GM19463 (cell line): Measurements from ENCODE around the gene SSBP3.

Experiments
- ATAC-seq: cut with Tn5 transposase; IDR thresholded peaks from one replicate; pipeline ENCODE4 v1.9.1; 2021; ENCODE audit warnings: mild to moderate bottlenecking, moderate library complexity; ENCODE audit not compliant: unreplicated experiment

Gene SSBP3

DNA sequence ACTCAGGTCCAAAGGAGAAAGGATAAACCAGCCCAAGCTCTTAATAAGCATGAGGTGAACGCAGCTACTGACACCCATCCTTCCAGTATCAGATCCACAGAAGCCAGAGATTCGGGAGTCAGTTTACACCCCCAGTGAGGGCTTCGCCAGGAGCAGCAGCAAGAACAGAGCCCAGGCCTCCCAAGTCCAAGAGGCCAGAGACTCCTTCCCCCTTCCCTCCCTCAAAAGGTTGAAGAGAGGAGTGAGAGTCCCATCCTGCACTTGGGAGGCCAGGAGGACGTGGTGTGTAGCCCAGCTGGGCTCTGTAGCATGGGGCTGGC is 133.5 kb downstream of the SSBP3 start:
- ATAC-seq: no peak

DNA sequence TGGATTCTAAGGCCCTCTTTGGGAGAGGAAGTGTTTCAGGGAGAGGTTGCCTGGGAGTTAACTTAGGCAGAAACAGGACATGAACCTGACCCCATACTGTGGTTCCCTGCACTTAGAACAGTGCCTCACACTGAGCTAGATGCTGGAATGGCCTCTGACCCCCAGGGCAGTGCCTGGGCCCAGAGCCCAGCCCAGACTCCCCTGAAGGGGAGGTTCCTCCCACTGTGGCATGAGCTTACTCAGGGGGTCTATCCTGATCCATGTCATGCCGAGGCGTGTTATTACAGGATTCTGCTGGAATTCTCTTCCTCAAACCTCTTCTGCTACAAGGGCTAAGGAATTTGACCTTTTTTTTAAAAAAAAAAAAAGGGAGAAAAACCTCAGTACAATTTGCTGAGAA is 134.1 kb downstream of the SSBP3 start:
- no peak for ATAC-seq

DNA sequence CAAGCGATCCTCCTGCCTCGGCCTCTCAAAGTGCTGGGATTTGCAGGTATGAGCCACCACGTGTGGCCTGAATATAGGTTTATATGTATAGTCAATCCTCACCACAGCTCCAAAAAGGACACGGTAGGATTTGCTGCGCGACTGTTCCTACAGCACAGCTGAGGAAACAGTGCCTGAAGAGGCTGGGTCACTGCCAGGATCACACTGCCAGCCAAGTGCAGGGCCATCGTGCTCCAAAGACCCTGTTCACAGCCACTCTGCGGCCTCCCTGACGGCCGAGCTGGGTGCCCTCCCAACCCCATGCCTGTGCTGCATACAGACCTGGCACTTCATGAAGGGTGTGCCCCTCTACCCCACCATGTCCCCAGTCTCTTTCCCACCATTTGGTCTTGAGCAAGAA is 134.9 kb downstream of the SSBP3 start:
- no peak for ATAC-seq

DNA sequence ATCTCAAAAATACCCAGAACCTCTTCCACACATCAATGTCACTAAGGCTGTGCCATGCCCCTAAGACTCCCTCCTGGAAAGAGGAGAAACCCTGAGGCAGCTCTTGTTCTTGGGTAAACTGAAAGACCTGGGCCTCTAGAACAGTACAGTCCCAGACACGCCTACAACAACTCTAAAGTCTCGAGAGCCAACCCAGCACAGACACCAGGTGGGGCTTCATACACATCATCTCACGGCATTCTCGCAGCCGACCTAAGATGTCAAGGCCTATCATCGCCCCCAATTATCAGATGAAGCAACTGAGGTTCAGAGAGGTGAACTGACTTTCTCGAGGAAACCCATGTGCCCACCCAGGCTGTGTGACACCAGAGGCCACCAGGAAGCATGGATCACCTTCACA is 135.7 kb downstream of the SSBP3 start:
- ATAC-seq: no peak

DNA sequence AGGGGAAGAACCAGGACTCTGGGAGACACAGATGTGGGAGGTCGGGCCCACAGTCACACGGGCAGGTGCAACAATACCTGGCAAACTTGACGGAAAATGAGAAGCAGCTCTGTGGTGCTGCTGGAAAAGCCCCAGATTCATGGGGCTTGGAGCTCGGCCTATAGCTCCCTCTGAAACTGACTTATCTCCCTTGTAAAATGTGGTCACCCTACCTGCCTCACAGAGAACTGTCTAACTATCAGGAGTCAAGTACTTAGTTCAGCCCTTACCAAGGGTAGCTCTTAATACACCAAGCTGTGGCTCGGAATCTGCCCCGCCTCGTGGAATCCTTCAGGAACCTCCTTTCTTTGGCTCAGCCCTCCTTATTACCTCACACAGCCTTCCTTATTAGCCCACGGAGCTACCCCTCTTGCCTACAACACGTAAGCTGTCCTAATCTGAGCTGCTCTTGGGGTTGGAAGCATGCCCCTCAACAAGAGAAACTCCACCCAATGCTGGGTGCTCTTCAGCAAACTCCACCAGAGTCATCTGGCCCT is 137.4 kb downstream of the SSBP3 start:
- no peak for ATAC-seq

DNA sequence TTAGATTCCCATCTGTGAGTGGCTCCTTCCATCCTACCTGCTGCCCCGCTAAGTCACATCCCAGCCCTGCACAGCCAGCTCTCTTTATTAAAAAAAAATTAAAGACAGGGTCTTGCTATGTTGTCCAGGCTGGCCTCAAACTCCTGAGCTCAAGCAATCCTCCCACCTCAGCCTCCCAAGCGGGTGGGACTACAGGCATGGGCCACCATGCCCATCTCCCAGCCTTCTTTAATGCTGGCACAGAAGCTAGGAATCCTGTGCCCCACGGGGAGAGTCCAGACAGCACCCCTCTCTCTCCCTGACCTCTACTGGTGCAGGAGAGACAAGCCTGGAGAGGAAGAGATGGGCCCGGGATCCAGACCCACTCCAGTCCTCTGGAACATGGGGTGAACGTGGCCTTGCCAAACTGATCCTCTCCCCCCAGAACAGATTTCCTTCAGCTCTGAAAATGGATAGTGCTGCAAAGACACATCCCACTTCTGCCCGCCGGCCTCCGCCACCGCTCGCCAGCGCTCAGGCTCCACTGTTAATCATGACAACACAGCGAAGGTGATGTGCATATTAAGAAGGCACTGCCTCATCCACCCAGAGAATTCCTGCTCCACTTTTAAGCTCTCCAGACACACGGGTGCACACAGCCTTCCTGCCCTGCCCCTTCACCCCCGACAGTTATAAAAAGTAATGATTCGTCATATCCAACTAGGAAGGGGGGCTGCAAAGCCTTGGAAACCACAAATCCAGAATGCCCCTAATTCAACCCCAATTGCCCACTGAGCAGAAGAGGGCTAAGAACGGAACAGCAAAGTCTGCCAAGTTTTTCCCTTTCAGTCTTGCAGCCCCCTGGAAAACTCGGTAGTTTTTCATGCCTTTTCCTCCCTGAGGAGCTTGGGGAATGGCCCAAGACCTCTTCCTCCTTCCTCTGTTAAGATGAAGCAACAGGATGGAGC is 138.1 kb downstream of the SSBP3 start:
- no peak for ATAC-seq

DNA sequence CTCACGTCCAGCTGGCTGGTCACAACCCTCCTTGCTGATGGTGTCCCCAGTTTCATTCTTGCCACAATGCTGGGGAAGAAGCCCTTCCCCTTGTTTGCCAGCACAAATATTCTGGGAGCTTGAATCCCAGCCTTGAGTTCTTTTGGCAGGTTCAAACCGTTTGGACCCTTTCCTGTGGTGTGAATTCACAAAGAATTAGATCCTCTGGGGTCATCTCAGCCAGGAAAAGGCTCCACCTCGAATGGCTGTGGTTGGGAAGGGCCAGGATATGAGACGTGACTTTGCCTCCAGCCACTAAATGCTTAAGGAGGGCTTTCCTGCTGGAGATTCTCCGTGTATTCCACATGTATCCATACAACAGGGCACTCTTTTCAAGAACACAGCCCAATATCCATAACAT is 139.3 kb downstream of the SSBP3 start:
- no peak for ATAC-seq

DNA sequence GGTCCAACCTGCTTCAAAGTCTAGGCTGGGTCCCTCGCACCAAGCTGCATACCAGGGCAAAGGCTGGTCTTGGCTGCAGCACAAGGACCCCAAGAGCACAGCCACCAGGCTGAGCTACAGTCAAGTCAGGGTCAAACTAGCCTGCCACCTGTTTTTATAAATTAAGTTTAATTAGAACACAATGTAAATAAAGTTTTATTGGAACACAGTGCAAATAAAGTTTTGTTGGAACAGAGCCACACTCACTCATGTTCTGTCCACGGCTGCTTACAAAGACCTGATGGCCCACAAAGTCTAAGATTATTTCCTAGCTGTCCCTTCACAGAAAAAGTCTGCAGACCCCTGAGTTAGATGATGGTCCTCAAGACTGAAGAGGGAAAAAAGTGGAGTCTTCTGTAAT is 140.0 kb downstream of the SSBP3 start:
- no peak for ATAC-seq

DNA sequence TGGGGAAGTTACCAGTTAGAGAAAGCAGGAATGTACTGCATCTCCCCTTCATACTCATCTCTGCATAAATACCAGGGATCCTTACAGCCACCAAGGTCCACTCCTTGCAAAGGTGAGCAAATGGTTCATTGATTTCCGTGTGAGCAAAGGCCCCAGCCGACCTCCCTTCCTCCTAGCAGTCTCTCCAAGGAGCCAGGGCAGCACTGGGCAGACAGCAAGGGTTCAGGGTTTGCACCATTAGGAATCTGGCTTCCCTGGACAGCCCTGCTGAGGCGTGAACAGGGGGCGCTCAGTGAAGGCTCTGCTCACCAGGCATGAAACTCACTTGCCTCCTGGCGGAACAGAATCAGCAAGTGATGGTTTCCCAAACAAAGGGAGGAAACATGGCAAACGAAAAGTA is 140.5 kb downstream of the SSBP3 start:
- no peak for ATAC-seq

DNA sequence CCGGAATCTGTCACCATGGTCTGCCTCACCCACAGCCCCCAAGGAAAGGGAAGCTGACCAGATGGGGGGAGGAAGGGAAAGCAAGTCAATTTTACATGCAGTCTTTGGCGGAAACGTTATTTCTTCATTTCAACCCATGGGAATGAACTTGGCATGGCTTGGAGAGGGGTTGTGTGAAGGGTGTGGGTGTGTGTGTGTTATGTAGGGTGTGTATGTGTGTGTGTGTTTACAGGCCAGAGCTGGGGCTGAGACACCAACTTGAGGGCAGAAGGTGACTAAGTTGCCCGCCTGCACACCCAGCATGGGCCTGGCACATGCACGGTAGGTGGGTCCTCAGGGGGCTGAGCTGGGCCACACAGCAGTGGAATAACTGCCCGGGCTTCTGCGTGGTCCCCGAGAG is 141.1 kb downstream of the SSBP3 start:
- ATAC-seq: no peak

DNA sequence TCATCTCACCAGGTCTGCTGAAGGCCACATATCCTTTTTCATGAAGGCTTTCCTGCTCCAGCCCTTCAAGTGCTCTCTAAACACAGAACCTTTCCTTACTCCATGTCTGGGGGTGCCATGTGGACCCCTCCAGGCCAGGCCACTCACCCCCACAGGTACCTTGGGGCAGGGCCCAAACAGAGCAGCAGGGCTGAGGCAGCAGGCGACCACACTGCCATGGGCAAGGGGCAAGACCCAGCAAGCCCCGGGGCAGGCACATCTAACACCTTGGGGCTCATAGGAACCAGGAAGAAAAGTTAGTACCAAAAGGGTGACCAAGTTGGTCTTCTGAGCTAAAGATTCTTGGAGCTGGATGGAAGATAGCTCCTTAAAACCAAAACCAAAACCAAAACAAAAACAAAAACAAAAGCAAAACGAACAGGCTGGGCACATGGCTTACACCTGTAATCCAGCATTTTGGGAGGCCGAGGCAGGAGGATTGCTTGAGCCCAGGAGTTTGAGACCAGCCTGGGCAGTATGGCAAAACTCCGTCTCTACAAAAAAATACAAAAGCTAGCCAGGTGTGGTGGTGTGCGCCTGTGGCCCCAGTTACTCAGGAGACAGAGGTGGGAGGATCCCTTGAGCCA is 142.5 kb downstream of the SSBP3 start:
- no peak for ATAC-seq

DNA sequence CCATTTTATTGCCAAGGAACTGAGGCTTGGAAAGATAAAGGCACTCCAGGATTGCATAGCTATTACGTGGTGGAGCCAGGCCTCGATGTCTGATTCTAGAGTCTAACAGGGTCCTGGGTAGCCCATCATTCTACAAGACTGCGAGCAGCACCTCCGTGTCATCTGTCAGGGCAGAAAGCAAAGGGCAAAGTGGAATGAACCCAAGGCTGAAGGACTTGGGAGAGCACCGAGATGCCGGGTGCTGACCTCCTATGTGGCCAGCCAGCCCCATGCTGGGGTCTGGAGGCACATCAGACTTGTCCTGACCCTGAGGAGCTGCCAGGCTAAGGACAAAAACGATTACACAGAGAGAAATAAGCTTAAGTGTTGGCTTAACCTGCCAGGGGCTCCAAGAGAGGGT is 143.9 kb downstream of the SSBP3 start:
- ATAC-seq: no peak

DNA sequence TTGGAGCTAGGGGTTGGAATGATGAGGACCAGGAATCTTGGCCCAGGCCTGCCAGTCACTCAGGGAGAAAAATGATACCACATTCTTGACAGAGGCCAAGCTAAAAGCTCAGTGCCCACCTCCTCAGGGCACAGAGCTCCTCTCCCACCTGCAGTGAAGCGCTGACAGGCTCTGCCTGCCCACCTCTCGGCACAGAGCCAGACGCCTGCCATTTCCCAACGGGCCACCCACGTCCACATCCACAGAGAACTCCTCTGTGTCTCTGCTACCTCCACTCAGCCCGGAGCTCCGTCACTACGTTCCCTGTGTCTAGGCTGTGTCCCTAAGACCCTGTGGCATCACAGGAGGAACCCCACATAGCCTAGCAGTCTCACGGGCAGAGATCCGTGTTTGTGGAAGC is 145.4 kb downstream of the SSBP3 start:
- ATAC-seq: no peak

DNA sequence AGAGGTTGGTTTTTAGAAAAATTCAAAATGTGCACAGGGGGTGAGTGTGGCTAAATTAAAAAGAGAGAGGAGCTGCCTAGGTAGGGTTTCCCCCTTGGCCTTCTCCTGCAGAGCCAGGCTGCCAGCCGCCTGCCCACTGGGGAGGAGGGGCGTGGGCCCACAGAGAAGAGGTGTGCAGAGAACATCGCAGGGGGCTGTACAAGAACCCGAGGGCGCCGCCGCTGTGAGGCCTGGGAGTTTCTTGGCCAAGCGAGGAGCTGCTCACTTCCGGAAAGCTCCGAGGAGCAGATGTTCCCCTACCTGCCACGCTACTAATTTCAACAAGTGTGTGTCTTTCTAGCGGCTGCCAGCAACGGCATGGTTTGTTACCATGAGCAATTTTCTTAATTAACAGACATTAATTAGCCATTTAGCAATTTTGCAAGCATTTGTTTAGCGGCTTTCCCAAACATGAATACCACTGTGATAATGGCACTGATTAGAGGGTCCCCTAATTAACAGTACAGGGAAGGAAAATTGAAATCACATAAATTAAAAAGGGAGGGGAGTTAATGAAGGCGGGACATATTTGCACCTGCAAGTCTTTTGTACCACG is 146.6 kb downstream of the SSBP3 start:
- ATAC-seq: no peak

DNA sequence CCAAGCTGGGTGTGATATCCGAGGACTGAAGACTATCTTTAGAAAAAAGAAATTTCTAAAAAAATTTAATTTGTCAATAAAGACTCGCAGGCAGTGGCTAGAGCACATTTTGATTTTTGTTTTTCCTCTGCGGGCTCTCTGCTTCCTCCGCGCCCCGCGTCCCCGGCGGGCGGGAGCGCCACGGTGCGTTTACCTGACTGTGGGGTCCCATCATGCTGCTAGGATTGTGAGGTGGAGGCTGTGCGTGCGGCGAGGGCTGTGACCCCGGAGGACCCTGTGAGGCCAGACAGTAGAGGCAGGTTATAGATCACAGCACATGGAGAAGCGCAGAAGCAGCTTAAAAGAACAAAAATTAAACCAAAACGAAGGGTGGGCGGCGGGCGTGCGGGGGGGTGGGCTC is 148.3 kb downstream of the SSBP3 start:
- no peak for ATAC-seq

DNA sequence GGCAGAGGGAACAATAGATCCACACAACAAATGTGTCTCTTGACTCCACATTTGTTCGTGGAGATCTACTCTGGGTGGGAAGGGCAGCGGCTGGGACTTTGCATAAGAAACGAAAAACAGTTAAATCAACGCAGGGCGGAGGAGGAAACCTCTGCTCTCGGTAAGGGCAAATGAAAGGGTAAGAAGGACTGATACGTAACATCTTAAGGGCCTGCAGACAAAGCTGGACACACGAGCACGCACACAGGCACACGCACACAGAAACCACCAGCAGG is 148.9 kb downstream of the SSBP3 start:
- ATAC-seq: no peak

DNA sequence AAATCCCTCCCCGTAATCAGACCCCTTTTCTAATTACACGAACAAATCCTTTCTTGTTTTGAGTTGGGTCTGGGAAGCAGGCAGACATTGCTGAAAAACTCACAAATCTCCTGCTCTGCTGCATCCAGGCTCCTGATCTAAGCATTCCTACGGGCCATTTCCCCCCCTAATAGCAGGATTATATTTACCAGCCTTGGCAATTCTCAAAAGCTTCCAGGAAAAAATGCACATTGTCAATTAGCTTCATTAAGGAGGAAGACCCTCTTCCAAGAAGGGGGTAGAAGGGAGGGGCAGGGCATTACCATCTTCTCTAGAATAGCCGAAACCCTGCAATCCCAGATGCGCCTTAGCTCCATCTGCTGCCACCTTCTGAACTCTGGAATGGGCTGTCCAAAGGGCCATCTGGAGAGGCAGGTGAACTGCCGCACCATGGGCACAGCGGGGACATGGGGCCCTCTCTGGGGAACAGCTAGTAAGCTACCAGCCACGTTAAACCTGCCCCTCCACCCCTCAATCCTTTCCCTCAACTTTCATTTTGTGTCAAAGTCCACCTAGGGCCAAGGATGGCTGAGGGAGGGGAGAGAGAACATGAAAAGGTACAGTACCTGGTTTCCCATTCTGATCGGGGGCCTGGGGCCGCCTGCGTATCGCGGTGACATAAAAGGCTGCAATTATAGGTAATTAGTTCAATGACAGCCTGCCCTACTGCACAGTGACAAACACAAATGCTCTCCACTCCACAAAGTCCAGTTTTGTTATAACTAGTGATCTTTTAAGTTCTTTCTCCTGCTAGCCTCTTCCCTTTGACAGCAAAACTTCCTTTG is 149.5 kb downstream of the SSBP3 start:
- ATAC-seq: no peak

DNA sequence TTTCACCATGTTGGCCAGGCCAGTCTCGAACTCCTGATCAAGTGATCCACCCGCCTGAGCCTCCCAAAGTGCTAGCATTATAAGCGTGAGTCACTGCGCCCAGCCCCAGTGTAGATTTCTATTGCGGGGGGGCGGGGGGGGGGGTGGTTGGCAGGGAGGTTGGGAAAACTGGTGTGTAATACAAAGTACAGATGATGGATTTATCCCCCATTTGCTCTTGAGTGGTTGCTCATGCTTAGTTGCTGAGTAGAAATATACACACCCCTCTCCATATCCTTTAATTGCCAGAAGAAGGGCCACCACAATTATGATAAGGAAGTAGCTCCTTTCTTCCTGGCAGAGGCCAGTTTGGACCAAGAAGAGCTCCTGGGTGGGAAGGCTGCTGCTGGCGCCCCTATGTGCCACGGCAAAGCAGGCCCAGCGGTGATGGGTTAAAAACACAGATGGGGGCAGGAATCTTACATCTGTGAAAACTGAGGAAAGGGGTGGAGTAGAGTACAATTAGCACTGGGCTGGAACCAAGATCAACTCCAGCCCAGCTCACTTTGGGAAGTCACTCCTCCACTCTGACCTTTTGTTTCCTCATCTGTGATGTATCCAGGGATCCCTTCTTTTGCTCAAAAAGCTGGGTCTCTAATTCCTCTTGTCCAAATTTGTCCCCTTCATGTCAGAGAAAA is 151.0 kb downstream of the SSBP3 start:
- ATAC-seq: no peak

DNA sequence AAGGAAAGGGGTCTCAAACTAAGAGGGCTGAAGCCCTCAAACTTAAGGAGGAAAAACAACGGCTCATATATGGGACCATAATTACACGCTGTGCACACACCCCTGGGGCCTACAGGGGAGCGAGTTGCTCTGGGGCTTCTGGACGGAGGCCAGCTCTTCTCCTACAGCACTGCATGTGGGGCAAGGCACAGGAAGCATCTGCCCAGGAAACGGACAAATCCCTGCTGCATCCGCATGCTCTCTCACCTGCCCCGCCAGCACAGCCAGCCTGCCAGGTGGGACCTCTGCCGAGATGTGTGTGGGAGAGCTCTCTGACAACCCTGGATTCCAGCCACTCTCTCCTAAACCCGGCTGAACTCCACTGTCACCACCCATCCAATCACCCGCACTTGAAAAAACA is 152.1 kb downstream of the SSBP3 start:
- ATAC-seq: no peak

DNA sequence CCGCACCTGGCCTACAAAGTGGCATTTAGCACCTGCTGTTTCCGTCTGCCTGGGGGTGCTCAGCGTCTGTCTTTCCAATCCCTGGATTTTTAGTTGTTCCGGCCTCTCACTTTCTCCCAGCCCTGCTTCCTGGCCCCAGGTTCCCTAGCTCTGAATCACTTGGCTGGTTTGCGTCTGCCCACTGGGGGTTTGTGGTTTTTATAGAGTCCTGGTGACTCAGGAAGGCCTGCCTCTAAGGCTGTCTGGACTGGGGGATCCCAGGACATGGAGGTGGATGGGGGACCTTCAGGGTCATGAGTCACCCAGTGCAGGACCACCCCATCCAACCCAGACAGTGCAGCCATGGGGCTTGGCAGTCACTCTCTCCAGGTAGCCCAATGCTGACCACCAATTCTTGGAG is 152.7 kb downstream of the SSBP3 start:
- no peak for ATAC-seq

DNA sequence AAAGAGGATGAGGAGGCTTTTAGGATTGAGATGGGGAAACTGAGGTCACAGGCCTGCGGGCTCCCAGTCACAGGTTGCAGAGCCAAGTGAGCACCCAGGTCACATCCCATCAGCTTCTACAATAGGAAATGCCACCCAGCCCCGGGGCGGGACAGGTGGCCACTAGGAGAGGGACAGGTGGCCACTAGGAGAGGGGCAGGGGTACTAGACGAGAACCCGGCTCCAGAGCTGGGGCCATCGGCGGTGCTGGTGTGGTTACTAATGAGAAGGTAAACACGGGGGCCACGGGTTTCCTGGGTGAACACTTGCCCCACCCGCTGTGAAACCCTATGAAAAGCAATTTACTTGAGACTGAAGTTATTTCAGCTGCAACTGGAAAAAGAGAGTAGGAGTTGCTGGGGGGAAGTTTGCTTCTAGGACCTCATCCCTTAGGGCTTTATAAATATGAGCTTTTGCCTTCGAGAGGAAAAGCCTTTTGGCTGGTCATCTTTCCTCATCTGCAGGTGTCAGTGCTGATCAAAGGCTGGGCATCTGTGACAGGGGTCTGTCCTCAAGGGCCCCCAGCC is 153.7 kb downstream of the SSBP3 start:
- ATAC-seq: no peak
